HL-60 (cell line): ENCODE results near the gene C1orf105.

Experiments used
- GABPA ChIP-seq: IDR thresholded peaks from 2 replicates; pipeline ENCODE4 v1.6.1; 2012; ENCODE audit warnings: low read depth
- POLR2AphosphoS5 ChIP-seq: IDR thresholded peaks from 2 replicates; pipeline ENCODE4 v1.6.1; 2012; ENCODE audit warnings: low read depth
- SPI1 ChIP-seq: IDR thresholded peaks from 2 replicates; pipeline ENCODE4 v1.6.1; 2012; ENCODE audit warnings: low read depth, mild to moderate bottlenecking, borderline replicate concordance
- TF ChIP-seq, protein P1 (sequence below): IDR thresholded peaks from one replicate; pipeline ENCODE4 v1.5.1; 2011; ENCODE audit warnings: low read length, control low read depth, inconsistent platforms; ENCODE audit not compliant: insufficient read depth
- TF ChIP-seq, protein P2 (sequence below): IDR thresholded peaks from 2 replicates; pipeline ENCODE4 v1.6.1; 2012; ENCODE audit warnings: low read depth; ENCODE audit not compliant: insufficient replicate concordance

DNA sequence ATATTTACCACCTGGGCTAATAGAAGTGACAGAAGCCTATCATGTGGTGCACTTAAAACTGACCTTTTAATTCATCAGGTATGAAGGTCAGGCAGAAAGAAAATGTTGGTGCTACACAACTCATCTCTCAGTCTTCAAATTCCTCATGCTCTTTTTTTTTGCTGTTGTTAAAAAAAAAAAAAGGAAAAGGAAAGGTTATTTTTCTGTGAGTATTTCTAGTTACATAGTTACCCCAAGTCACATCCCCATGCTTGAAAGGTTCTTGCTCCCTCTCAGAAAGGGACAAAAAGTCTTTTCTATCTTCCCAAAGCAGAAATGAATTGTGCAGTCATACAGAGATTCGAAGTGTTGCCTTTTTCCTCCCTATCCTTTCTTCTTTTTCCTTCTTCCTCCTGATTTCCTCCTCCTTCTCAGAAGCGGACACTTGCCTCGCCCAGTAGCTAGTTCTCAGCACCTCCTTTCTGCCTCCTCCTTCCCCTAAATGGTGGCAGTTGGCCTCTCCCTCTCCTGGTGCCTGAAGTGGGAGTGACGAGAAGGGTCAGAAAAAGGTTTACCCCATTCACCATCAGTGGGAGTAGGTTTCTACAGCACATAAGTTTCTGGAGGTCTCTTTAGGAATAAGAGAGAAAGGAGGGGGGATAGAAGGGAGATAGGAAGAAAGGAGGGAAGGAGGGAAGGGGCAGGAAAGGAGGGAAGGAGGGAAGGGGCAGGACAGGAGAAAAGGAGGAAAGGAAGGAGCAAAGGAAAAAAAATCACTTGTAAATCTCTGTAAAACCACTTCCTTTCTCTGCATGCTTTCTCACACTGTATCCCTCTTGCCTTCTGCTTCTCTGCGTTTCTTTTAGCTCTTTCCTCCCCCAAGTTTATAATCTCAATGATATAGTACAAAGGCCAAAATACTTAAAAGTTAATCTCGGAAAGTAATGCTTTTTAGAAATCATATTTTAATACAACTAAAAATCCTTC lies 20.4 kb upstream of the C1orf105 start:
- TF ChIP-seq, protein P1, sequence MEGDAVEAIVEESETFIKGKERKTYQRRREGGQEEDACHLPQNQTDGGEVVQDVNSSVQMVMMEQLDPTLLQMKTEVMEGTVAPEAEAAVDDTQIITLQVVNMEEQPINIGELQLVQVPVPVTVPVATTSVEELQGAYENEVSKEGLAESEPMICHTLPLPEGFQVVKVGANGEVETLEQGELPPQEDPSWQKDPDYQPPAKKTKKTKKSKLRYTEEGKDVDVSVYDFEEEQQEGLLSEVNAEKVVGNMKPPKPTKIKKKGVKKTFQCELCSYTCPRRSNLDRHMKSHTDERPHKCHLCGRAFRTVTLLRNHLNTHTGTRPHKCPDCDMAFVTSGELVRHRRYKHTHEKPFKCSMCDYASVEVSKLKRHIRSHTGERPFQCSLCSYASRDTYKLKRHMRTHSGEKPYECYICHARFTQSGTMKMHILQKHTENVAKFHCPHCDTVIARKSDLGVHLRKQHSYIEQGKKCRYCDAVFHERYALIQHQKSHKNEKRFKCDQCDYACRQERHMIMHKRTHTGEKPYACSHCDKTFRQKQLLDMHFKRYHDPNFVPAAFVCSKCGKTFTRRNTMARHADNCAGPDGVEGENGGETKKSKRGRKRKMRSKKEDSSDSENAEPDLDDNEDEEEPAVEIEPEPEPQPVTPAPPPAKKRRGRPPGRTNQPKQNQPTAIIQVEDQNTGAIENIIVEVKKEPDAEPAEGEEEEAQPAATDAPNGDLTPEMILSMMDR, result no peak
- TF ChIP-seq POLR2AphosphoS5, result no peak
- TF ChIP-seq GABPA, result no peak
- TF ChIP-seq, protein P2, sequence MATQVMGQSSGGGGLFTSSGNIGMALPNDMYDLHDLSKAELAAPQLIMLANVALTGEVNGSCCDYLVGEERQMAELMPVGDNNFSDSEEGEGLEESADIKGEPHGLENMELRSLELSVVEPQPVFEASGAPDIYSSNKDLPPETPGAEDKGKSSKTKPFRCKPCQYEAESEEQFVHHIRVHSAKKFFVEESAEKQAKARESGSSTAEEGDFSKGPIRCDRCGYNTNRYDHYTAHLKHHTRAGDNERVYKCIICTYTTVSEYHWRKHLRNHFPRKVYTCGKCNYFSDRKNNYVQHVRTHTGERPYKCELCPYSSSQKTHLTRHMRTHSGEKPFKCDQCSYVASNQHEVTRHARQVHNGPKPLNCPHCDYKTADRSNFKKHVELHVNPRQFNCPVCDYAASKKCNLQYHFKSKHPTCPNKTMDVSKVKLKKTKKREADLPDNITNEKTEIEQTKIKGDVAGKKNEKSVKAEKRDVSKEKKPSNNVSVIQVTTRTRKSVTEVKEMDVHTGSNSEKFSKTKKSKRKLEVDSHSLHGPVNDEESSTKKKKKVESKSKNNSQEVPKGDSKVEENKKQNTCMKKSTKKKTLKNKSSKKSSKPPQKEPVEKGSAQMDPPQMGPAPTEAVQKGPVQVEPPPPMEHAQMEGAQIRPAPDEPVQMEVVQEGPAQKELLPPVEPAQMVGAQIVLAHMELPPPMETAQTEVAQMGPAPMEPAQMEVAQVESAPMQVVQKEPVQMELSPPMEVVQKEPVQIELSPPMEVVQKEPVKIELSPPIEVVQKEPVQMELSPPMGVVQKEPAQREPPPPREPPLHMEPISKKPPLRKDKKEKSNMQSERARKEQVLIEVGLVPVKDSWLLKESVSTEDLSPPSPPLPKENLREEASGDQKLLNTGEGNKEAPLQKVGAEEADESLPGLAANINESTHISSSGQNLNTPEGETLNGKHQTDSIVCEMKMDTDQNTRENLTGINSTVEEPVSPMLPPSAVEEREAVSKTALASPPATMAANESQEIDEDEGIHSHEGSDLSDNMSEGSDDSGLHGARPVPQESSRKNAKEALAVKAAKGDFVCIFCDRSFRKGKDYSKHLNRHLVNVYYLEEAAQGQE, result no peak
- TF ChIP-seq SPI1, result no peak
